Stimulated activated CD4-positive, alpha-beta T cell treated with anti-CD3 and anti-CD28 coated beads, Interleukin-15, amount 100 ng/mL, for 24 hours (primary cell): ENCODE measurements around the gene CABLES2.
A peak's percentile ranks its signal among the peaks of the same experiment; 100 is the strongest.

Experiments
- DNase-seq: peaks from one replicate; pipeline ENCODE4 v3.0.0-alpha.2; 2020

The CABLES2 gene, protein sequence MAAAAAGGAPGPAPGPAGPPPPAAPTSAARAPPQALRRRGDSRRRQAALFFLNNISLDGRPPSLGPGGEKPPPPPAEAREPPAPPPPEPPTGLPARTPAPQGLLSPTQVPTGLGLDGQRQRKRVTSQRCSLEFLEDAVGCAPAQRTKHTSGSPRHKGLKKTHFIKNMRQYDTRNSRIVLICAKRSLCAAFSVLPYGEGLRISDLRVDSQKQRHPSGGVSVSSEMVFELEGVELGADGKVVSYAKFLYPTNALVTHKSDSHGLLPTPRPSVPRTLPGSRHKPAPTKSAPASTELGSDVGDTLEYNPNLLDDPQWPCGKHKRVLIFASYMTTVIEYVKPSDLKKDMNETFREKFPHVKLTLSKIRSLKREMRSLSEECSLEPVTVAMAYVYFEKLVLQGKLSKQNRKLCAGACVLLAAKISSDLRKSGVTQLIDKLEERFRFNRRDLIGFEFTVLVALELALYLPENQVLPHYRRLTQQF

GRCh38 chr20:62407221-62407992 lies at the start of gene CABLES2:
Gene CABLES2, minus strand, starts transcription at chr20:62407285. Its CDS starts 9 bp downstream, at chr20:62407276.
- peak; percentile 94 for DNase-seq

DNA sequence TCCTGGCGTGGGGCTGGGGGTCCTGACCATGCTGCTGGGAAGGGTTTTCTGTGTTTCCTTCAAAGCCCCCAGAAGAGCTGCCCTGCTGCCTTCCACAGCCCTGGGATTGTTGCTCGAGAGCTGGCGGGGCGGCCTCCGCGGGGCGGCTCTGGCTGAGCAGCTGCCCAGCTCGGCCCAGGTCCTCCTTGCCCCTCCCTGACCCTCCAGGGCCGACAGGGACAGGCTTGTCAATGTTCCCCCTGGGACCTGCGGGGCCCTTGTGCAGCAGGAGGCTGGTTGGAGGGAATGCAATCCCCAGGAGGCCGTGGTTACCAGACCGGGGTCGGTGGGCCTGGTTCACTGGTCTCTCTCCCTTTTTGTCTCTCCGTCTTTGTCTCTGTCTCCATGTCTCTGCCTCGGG lies 48.8 kb upstream of the CABLES2 start:
- DNase-seq, result no peak

- DNase-seq, result no peak
Observed at GRCh38 chr20:62454904-62455636, 48.0 kb upstream of the CABLES2 start.

DNA sequence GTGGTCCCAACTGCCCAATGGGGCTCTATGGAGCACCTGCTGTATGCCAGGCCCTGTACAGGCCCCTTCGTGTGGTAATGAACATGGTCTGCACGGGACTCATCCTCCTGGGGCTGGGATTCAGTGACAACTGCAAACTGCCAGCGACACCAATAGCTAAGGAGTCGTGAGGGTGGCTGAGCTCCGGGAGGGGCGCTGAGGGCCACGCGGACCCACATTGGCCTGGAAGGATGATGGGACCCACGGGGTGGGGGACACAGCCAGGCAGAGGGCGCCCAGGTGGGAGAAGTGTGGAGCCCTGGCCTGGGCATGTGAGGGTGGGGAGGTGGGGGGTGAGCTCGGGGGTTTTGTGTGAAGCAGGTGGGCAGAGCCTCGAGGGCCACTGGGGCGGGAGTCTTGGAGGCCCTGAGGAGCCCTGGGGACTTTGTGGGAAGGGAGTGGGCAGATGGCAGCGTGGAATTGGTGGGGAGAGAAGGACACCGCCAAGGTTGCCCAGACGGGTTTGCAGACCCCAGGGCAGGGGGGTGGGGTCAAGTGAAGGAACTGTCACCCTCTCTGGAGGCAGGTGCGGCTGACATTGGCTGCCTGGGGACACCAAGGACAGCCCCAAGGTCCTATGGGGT lies 46.2 kb upstream of the CABLES2 start:
- no peak for DNase-seq

DNA sequence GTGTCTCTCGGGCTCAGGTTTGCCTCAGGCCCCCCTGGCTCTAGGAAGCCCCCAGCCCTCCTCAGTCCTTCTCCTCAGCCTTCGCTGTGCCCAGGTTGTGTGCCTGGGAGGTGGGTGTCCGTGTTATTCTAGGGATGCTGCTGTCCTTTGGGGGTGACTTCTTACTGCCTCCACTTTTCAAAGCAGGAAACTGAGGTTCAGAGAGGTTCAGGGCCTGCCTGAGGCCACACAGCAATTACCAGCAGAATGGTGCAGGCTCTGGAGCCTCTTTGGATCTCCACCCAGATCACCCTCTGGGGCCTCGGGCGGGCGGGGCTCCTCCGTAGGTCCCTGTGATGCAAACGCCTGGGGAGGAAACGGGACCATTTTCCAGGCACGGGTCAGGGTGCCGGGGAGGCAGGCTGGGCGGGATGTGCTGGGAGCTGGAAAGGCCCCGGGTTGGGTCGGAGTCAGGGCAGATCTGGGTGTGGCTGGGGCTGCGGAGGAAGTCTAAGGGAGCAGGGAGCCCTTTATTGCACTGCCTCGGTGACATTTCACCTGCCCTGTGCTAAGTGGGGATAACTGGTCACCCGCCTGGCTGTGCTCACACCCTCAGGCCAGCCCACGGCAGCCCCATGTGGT lies 45.5 kb upstream of the CABLES2 start:
- DNase-seq, result no peak

DNA sequence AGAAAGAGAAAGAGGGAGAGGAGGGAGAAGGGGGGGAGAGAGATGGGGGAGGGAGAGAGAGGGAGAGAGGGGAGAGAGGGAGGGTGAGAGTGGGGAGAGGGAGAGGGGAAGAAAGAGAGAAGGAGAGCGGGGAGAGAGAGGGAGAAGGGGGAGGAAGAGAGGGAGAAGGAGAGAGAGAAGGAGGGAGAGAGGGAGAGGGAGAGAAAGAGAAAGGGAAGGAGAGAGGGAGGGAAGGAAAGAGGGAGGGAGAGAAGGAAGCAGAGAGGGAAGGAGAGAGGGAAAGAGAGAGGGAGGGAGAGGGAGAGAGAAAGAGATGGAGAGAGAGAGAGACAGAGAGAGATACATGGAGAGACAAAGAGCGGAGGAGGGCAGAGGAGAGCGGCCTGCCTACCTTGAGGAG lies 44.9 kb upstream of the CABLES2 start:
- no peak for DNase-seq

GRCh38 chr20:62451156-62451767 lies 44.2 kb upstream of the CABLES2 start:
- no peak for DNase-seq

GRCh38 chr20:62449951-62450691 lies 43.0 kb upstream of the CABLES2 start:
- no peak for DNase-seq

- no peak for DNase-seq
Observed at GRCh38 chr20:62448788-62449187, 41.7 kb upstream of the CABLES2 start.

DNA sequence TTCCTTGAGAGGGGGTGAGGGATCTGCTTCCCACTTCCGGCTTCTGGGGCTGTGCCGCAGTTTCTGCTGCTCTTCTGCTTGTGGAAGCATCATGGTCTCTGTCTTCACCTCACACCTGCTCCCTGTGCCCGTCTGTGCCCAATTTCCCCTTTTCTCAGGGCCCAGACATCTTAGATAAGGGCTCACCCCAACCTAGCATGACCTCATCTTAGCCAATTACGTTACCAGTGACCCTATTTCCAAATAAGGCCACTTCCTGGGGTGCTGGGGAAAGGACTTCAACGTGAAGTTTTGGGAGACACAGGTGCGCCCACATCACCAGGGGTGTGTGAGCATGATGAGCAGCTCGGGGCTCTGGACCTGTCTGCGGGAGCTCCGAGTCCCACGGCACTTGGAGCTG lies 41.0 kb upstream of the CABLES2 start:
- DNase-seq, result no peak

GRCh38 chr20:62446888-62447869 lies 40.1 kb upstream of the CABLES2 start:
- DNase-seq, result no peak

- no peak for DNase-seq
Observed at GRCh38 chr20:62446481-62446880, 39.4 kb upstream of the CABLES2 start.

DNA sequence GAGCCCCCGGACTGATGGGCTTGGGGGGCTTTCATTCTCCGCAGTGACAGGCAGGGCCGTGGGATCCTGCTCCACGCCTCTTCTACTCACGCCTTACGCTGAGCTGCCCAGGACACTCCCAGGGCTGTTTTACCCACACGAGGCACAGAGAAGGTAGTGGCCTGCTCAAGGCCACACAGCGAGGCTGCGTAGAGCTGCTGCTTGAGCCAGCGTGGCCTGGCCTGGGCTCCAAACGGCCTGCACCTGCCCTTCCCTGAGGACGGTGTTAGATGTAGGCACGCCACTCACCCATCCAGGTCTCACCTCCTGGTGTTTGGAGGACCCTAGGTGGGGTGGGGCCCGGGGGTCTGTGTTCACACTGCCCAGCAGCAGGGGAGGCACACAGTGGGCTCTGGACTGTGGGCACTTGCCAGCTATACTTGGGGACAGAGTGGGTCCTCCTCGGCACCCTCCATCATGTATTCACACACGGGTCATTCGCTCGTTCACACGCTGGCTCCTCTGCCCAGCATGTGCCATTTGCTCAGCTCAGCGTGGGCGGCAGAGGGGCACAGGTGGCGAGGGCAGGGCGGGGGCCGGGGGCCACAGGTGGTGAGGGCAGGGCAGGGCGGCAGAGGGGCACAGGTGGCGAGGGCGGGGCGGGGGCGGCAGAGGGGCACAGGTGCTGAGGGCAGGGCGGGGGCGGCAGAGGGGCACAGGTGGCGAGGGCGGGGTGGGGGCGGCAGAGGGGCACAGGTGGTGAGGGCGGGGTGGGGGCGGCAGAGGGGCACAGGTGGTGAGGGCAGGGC lies 38.7 kb upstream of the CABLES2 start:
- DNase-seq, result no peak

DNA sequence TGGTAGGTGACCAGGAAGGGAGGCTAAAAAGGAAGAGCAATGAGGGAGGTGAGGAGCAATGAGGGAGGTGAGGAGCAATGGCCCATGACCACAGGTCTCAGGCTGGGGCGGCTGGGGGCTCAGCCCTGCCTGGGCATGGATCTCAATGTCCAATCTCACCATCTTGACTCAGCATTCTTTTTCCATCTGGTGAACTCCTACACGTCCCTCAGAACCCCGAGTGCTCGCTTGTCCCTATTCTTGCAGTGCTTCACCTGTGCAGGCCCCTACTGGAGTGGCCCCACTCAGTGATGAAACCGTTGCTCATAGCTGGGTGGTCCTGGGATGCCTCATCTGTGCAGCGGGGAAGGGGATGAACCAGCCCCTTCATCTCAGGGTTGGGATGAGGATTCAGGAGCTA lies 37.2 kb upstream of the CABLES2 start:
- no peak for DNase-seq

GRCh38 chr20:62441987-62442539 lies 35.0 kb upstream of the CABLES2 start:
- DNase-seq, result no peak

GRCh38 chr20:62439218-62439617 lies 32.1 kb upstream of the CABLES2 start:
- DNase-seq, result no peak

DNA sequence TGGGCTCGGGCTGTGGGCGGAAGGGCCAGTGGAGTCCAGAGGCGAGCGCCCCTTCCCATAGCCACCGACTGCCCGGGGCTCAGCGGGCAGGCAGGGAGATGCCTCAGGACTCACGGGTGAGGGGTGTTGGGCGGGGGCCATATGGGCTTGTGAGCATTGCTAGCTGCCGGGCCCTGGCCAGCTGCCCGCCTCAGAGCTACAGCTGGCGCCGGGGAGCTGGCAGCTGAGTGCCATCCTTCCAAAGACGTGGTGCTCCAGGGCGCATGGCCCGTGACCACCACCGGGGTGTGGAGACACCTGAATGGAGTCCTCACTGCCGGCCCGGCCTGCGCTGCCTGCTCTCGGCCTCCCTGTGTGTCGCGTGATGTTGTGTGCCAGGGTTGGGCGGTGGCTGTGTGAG lies 30.8 kb upstream of the CABLES2 start:
- DNase-seq, result no peak

DNA sequence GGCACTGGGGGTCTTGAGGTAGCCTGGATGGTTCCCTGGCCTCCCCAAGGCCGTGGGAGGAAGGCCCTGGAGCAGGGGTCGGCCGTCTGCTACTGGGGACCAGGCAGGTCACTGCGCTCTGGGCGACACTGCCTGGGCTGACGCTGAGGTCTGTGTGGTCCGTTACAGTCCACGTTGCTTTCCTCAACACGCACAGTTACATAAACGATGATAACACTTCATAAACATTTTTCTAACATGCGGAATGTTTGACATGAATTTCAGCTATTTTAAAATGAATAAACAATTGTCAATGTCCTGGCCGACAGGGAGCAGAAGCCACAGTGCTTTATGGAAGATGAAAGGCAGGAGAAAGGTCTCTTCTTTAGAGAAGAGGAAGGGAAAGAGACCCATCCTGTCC lies 30.4 kb upstream of the CABLES2 start:
- DNase-seq, result no peak

DNA sequence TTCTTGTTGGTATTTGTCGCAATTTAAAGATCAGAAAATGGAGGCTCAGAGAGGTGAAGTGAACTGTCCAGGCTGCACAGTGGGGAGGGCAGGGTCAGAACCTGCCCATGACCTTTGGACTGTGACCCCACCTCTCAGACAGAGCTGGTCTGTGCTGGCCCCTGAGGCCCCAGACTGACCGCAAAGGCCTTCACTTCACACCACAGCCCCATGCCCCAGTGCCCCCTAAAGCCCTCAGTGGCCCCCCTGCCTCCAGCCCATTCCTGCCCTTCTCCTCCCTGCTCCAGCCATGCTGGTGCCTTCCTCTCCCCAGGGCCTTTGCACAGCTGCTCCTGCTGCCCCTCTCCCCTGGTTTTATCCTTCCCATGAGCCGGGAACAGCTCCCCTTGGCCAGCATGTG lies 29.6 kb upstream of the CABLES2 start:
- DNase-seq, result no peak
